ENCODE measurements around the gene CTNNA3. TPM values are rescaled to one million over a fixed set of nuclear protein-coding genes. Genes with fewer than 3 reads are reported as not detected.

The CTNNA3 gene
- total RNA-seq, 4 donors from 2014 or later = 0.47 to 3.3 (median 0.80) TPM; not detected in 1

DNA sequence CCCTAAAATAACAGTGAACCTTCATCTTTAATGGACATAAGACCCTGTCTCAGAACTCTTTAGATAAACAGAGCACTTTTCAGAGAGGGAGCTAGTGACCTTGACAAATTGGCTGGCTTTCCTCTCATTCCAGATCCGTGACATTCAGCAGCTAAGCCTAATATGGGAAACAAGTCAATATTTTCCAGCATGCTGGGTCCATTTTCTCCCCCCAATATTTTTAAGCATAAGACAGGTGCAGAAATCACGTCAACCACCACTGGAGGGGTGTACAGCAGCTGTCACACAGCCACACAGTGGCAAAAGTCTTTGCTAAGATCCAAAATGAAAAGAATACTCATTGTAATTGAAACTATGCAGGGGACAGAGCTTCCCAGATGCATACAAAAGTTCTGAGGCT lies 744.1 kb downstream of the CTNNA3 start:
- no peak overlapping the region for H3K4me3 ChIP-seq
- H3K27ac ChIP-seq = no peak overlapping the region
- no peak for TF ChIP-seq POLR2A (IDR thresholded peaks at IDR 0.05)
- TF ChIP-seq, protein P1, sequence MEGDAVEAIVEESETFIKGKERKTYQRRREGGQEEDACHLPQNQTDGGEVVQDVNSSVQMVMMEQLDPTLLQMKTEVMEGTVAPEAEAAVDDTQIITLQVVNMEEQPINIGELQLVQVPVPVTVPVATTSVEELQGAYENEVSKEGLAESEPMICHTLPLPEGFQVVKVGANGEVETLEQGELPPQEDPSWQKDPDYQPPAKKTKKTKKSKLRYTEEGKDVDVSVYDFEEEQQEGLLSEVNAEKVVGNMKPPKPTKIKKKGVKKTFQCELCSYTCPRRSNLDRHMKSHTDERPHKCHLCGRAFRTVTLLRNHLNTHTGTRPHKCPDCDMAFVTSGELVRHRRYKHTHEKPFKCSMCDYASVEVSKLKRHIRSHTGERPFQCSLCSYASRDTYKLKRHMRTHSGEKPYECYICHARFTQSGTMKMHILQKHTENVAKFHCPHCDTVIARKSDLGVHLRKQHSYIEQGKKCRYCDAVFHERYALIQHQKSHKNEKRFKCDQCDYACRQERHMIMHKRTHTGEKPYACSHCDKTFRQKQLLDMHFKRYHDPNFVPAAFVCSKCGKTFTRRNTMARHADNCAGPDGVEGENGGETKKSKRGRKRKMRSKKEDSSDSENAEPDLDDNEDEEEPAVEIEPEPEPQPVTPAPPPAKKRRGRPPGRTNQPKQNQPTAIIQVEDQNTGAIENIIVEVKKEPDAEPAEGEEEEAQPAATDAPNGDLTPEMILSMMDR (IDR thresholded peaks at IDR 0.05) = no peak
- H3K36me3 ChIP-seq = no peaks in the 10 kb centered on the region
- no peaks in the 10 kb centered on the region for H3K27me3 ChIP-seq
- H3K4me1 ChIP-seq = no peaks in the 10 kb centered on the region
- H3K9me3 ChIP-seq = no peaks in the 10 kb centered on the region
- DNase-seq = no peak

DNA sequence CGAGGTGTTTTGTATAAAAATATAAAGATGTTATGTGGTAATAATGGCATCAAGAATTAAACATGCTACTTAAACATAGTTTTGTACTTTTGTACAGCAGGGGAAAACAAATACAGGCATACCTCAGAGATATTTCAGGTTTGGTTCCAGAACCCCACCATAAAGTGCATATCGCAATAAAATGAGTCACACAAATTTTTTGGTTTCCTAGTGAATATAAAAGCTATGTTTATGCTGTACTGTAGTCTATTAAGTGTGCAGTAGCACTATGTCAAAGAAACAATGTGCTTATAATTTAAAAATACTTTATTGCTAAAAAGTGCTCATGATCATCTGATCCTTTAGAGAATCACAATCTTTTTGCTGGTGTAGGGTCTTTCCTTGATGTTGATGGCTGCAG lies 752.4 kb downstream of the CTNNA3 start:
- no peaks in the 10 kb centered on the region for H3K27me3 ChIP-seq
- no peaks in the 10 kb centered on the region for H3K36me3 ChIP-seq
- TF ChIP-seq, protein P1 (IDR thresholded peaks at IDR 0.05) = no peak
- TF ChIP-seq POLR2A (IDR thresholded peaks at IDR 0.05) = no peak
- no peaks in the 10 kb centered on the region for H3K4me1 ChIP-seq
- H3K27ac ChIP-seq = no peak overlapping the region
- H3K4me3 ChIP-seq = no peak overlapping the region
- no peak for DNase-seq
- no peaks in the 10 kb centered on the region for H3K9me3 ChIP-seq

DNA sequence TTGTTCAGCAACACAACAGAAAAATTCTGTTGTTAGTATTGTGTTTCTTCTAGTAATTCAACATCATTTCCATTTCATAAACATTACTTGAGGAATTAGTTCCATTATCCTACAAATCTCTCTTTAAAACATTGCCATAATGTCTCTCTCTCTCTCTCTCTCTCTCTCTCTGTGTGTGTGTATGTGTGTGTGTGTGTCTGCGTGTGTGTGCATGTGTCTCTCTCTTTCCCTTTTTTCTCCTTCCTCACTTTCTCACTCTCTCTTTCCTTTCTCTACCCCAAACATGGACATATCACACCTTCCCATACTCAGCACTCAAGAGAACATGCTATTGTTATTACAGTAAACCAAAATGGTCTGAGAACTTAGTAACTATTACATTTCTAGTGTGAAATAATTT lies 753.6 kb downstream of the CTNNA3 start:
- Histone ChIP-seq H3K4me3 (no peak overlapping the region), H3K36me3 (no peaks in the 10 kb centered on the region), H3K27ac (no peak overlapping the region), H3K4me1 (no peaks in the 10 kb centered on the region), H3K9me3 (no peaks in the 10 kb centered on the region), H3K27me3 (no peaks in the 10 kb centered on the region)
- no peak for TF ChIP-seq POLR2A (IDR thresholded peaks at IDR 0.05)
- TF ChIP-seq, protein P1 (IDR thresholded peaks at IDR 0.05) = no peak
- DNase-seq = no peak

DNA sequence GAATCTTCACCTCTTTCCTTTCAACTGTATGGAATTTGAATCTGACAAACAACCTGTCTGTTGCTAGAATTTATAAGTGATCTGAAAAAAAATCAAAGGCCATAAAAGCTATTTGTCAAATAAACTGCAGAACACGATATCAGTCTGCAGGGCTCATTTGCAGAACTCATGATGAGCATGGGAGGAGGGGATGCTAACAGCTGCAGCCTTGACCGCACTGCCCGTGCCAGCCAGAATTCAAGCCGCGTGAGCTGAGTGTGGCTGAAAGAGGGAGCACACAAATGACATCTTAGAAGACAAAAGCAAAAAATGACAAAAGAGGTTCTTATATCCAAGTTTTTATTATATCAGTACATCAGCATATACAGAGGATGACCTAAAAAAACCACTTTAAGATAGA lies 754.5 kb downstream of the CTNNA3 start:
- DNase-seq = no peak

DNA sequence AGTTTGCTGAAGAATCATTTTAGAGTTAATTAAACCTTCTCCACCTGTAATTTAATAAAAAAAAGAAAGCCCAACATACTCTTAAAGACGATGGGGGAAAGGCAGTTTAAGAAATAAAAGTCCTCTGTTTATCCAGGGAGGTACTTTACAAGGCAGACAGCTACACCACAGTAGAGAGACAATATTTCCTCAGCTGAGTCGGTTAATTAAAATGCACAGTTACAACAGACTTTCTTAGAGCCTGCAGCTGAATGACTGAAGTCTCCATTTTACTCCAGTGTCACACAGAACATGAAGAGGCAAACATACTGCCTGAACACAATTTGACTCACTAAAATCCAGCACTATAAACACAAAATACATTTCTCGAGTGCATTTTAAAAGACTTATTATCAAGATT lies 755.0 kb downstream of the CTNNA3 start:
- H3K27ac ChIP-seq = no peak overlapping the region
- no peak overlapping the region for H3K4me3 ChIP-seq
- no peak for TF ChIP-seq POLR2A (IDR thresholded peaks at IDR 0.05)
- TF ChIP-seq, protein P1 (IDR thresholded peaks at IDR 0.05) = no peak
- H3K36me3 ChIP-seq = no peaks in the 10 kb centered on the region
- H3K27me3 ChIP-seq = no peaks in the 10 kb centered on the region
- no peak for DNase-seq
- no peaks in the 10 kb centered on the region for H3K9me3 ChIP-seq
- no peaks in the 10 kb centered on the region for H3K4me1 ChIP-seq

More for the DNA sequence above, 754.5 kb downstream of the CTNNA3 start:
- H3K36me3 ChIP-seq = no peaks in the 10 kb centered on the region
- TF ChIP-seq POLR2A (IDR thresholded peaks at IDR 0.05) = no peak
- TF ChIP-seq, protein P1 (IDR thresholded peaks at IDR 0.05) = no peak
- H3K4me1 ChIP-seq = no peaks in the 10 kb centered on the region
- H3K27me3 ChIP-seq = no peaks in the 10 kb centered on the region
- no peaks in the 10 kb centered on the region for H3K9me3 ChIP-seq
- H3K4me3 ChIP-seq = no peak overlapping the region
- H3K27ac ChIP-seq = no peak overlapping the region

DNA sequence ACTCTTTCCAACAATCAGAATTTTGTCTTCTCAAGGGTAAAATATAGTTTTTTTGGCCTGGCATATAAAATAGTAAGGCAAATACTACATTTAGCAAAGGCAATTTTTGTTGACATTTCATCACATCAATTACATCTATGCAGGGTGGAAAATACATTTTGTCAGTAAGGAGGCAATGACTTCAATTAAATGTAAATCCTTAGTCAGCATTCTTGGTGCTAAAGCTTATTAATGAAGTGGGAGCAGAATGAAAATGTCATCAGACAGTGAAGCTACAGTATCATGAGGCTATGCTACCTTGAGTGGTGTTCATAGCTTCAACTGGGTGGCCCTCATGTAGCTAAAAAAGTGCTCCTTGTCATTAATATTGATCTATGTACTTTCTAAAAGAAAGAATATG lies 761.3 kb downstream of the CTNNA3 start:
- no peak for DNase-seq
- Histone ChIP-seq H3K27ac (no peak overlapping the region), H3K36me3 (no peaks in the 10 kb centered on the region), H3K27me3 (no peaks in the 10 kb centered on the region), H3K9me3 (no peaks in the 10 kb centered on the region), H3K4me3 (no peak overlapping the region), H3K4me1 (no peaks in the 10 kb centered on the region)
- TF ChIP-seq POLR2A (IDR thresholded peaks at IDR 0.05) = no peak
- TF ChIP-seq, protein P1 (IDR thresholded peaks at IDR 0.05) = no peak
